Measurements from ENCODE around the gene CAV1. TPM values are rescaled to one million over a fixed set of nuclear protein-coding genes. Genes with fewer than 3 reads are reported as not detected.
A peak's percentile ranks its signal among the peaks of the same experiment; 100 is the strongest.
"Not testable (repeated sequence)": the region's sequence is repeated elsewhere in the genome, so short reads cannot be mapped to it uniquely, and the experiment has no call there.

The CAV1 gene, protein sequence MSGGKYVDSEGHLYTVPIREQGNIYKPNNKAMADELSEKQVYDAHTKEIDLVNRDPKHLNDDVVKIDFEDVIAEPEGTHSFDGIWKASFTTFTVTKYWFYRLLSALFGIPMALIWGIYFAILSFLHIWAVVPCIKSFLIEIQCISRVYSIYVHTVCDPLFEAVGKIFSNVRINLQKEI
- total RNA-seq: 5.2 and 6.1 TPM in 2 replicates

- intact Hi-C loops (cut with micrococcal nuclease): loop anchor here (1.0 to 10.0 kb wide), 8 partner anchors 13 to 1600 kb away; partner anchors contain the start of genes CAPZA2, MDFIC and MET
- ATAC-seq (ENCODE audit: low read depth) (peak; percentile 32), DNase-seq (peak; percentile 48)
- Mint-ChIP-seq H3K9me3 (no peaks in the 10 kb centered on the region), H3K36me3 (ENCODE audit: low read depth) (peaks cover 7% of the 10 kb centered on the region), H3K27ac (peak within 1 kb of the TSS; percentile 71), H3K27me3 (peaks cover 43% of the 10 kb centered on the region), H3K4me1 (peaks cover 19% of the 10 kb centered on the region), H3K4me3 (peak within 1 kb of the TSS; percentile 90)
- TF ChIP-seq, protein P1, sequence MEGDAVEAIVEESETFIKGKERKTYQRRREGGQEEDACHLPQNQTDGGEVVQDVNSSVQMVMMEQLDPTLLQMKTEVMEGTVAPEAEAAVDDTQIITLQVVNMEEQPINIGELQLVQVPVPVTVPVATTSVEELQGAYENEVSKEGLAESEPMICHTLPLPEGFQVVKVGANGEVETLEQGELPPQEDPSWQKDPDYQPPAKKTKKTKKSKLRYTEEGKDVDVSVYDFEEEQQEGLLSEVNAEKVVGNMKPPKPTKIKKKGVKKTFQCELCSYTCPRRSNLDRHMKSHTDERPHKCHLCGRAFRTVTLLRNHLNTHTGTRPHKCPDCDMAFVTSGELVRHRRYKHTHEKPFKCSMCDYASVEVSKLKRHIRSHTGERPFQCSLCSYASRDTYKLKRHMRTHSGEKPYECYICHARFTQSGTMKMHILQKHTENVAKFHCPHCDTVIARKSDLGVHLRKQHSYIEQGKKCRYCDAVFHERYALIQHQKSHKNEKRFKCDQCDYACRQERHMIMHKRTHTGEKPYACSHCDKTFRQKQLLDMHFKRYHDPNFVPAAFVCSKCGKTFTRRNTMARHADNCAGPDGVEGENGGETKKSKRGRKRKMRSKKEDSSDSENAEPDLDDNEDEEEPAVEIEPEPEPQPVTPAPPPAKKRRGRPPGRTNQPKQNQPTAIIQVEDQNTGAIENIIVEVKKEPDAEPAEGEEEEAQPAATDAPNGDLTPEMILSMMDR (IDR thresholded peaks at IDR 0.05): no peak
- ChIA-PET POLR2A (no interaction called here), CTCF (interaction anchor here (0.9 to 3.6 kb wide), 5 partner anchors 23 to 337 kb away, joined by 4 to 37 read pairs (median 24); no protein-coding TSS in a partner anchor)
These were observed at the start of gene CAV1 for GRCh38 chr7:116524609-116525297. Gene CAV1 (plus strand): TSS chr7:116525036. CDS start chr7:116525063, 27 bp downstream.

DNA sequence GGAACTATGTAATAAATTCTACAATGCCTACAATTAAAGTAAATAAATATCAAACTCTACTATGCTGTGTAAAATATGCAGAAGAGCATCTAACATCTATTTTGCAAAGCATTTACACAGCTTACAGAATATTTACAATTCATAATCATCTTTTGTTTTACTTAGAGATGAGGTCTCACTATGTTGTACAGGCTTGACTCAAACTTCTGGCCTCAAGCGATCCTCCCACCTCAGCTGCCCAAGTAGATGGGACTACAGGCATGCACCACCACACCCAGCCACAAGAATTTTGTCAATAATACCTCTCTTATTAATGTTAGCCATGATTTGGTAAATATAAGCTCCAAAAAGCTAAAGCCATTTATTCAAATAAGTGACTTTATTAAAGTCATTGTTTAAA lies 47.2 kb upstream of the CAV1 start:
- Mint-ChIP-seq H3K27me3 (peaks cover 9% of the 10 kb centered on the region), H3K4me1 (no peaks in the 10 kb centered on the region)
- intact Hi-C loops (cut with micrococcal nuclease): no loop called here

DNA sequence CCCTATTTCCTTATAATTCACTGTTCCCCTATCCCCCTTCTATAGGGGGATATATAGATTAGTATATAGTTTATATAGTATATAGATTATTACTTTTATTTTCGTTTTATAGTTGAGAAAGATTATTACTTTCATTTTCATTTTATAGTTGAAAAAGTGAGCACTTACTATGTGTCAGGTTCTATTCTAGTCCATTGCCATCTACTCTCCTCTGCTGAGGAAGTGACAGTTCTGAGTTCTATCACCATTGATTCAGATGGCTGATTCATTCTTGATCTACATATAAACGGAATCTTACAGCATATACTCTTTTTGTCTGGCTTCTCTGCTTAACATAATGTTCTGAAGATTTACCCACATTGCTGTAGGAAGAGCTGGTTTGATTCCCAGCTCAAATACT lies 46.0 kb upstream of the CAV1 start:
- peaks cover 14% of the 10 kb centered on the region for H3K27me3 Mint-ChIP-seq
- H3K36me3 Mint-ChIP-seq (ENCODE audit: low read depth): no peaks in the 10 kb centered on the region
- no peaks in the 10 kb centered on the region for H3K4me1 Mint-ChIP-seq
- ChIA-PET CTCF (no interaction called here), POLR2A (no interaction called here)
- H3K4me3 Mint-ChIP-seq: no peak overlapping the region
- no peak overlapping the region for H3K27ac Mint-ChIP-seq
- intact Hi-C loops (cut with micrococcal nuclease): no loop called here
- no peak for ATAC-seq (ENCODE audit: low read depth)
- peaks cover 4% of the 10 kb centered on the region for H3K9me3 Mint-ChIP-seq
- TF ChIP-seq, protein P1 (IDR thresholded peaks at IDR 0.05): no peak
- no peak for DNase-seq

More for the DNA sequence above, 47.2 kb upstream of the CAV1 start:
- DNase-seq (no peak), ATAC-seq (ENCODE audit: low read depth) (no peak)
- H3K4me3 Mint-ChIP-seq: no peak overlapping the region
- TF ChIP-seq, protein P1 (IDR thresholded peaks at IDR 0.05): no peak
- no peak overlapping the region for H3K27ac Mint-ChIP-seq
- no peaks in the 10 kb centered on the region for H3K36me3 Mint-ChIP-seq (ENCODE audit: low read depth)
- CTCF ChIA-PET: no interaction called here
- POLR2A ChIA-PET: no interaction called here
- H3K9me3 Mint-ChIP-seq: peaks cover 4% of the 10 kb centered on the region

DNA sequence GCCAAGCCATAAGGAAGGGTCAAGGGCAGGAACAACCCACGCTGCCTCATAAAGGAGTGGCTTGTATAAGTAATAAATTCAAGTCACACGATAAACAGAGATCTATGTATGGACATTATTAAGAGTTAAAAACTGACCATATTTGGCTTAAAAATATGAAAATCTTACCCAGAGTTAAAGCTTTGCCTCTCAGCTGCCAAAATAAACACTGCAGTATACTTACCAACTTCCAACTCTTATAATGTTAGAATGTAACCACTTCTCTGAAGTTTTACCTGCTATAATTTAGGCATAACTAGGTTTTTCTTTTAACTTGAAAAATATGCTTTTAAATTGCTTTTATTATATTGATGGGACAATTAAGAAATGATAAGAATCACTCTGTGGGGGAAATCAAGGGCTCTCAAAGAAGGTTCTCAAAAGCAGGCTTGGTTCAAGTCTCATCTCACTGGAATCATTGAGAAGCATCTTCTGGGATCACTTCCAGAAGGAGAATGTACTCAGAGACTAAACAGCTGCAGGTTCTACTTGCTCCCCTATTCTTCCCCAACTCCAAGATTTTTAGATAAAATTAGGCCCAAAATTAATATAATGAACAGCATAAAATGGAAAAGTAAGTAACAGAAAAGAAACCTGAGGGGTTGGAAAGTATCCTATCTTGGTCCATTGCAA lies 41.4 kb upstream of the CAV1 start:
- ChIA-PET CTCF (no interaction called here), POLR2A (no interaction called here)
- Mint-ChIP-seq H3K27me3 (peaks cover 32% of the 10 kb centered on the region), H3K36me3 (ENCODE audit: low read depth) (no peaks in the 10 kb centered on the region), H3K4me1 (no peaks in the 10 kb centered on the region), H3K4me3 (no peak overlapping the region), H3K9me3 (no peaks in the 10 kb centered on the region), H3K27ac (peak overlapping the region; percentile 38)
- no peak for DNase-seq
- intact Hi-C loops (cut with micrococcal nuclease): no loop called here
- no peak for ATAC-seq (ENCODE audit: low read depth)
- TF ChIP-seq, protein P1 (IDR thresholded peaks at IDR 0.05): no peak

DNA sequence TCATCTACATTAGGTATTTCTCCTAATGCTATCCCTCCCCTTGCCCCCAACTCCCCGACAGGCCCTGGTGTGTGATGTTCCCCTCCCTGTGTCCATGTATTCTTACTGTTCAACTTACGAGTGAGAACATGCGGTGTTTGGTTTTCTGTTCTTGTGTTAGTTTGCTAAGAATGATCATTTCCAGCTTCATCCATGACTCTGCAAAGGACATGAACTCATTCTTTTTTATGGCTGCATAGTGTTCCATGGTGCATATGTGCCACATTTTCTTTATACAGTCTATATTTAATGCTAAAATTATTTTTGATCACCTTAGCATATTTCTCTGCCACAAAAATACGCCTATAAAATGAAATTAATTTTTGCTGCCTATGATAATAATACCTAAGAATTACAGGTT lies 40.4 kb upstream of the CAV1 start:
- H3K36me3 Mint-ChIP-seq (ENCODE audit: low read depth); DNase-seq; H3K4me3 Mint-ChIP-seq; intact Hi-C loops (cut with micrococcal nuclease); H3K9me3 Mint-ChIP-seq; CTCF ChIA-PET; H3K4me1 Mint-ChIP-seq; H3K27ac Mint-ChIP-seq; ATAC-seq (ENCODE audit: low read depth): not testable (repeated sequence)
- POLR2A ChIA-PET: interaction anchor here (0.6 kb wide), 1 partner anchor 190 kb away, joined by 8 read pairs; no protein-coding TSS in a partner anchor
- peaks cover 32% of the 10 kb centered on the region for H3K27me3 Mint-ChIP-seq

Data from activated B cell treated with CpG ODN at 0.5 μM for 24 hours (primary cell).